Keratinocyte (primary cell): ENCODE data around the gene OR8B4. TPM values are rescaled to one million over a fixed set of nuclear protein-coding genes. Genes with fewer than 3 reads are reported as not detected.
"Not testable (repeated sequence)": the region's sequence is repeated elsewhere in the genome, so short reads cannot be mapped to it uniquely, and the experiment has no call there.

Experiments used
- DNase-seq: peaks from one replicate; pipeline ENCODE4 v3.0.0-alpha.2; 2011; ENCODE audit warnings: low read depth, missing footprints, low spot score
- FAIRE-seq: peaks from 2 replicates; lab custom pipeline; 2011; peaks lifted over from hg19 to GRCh38; lab: Jason Lieb, UNC
- H2AFZ ChIP-seq: 2 replicates; pipeline ENCODE4 v1.6.0; 2012; ENCODE audit warnings: low read length, control low read depth, inconsistent platforms; ENCODE audit not compliant: control insufficient read depth
- H3K27ac ChIP-seq: 2 replicates; pipeline ENCODE4 v1.5.1; 2011; ENCODE audit warnings: low read length; ENCODE audit not compliant: control insufficient read depth, insufficient read depth
- H3K27me3 ChIP-seq: 3 replicates; pipeline ENCODE4 v1.6.0; 2011; ENCODE audit warnings: low read length; ENCODE audit not compliant: control insufficient read depth, insufficient read depth; ENCODE audit errors: extremely low read depth
- H3K36me3 ChIP-seq, 2 experiments: 2 replicates in 1 of 2; 3 replicates in 1 of 2; pipeline ENCODE4 v1.5.1; 2011; ENCODE audit warnings: low read length in 2 of 2, mild to moderate bottlenecking in 1 of 2; ENCODE audit not compliant: control insufficient read depth in 2 of 2, insufficient read depth in 2 of 2; ENCODE audit errors: extremely low read depth in 1 of 2
- H3K4me1 ChIP-seq: 3 replicates; pipeline ENCODE4 v1.5.1; 2011; ENCODE audit warnings: low read length; ENCODE audit not compliant: control insufficient read depth, insufficient read depth; ENCODE audit errors: extremely low read depth
- H3K4me2 ChIP-seq: 3 replicates; pipeline ENCODE4 v1.6.0; 2011; ENCODE audit warnings: low read depth, low read length; ENCODE audit not compliant: control insufficient read depth, insufficient read depth; ENCODE audit errors: extremely low read depth
- H3K4me3 ChIP-seq, 3 experiments: fragments of 200-600 bp in 1 of 3; sonication (generic) in 1 of 3; 2 replicates in 2 of 3; 3 replicates in 1 of 3; pipeline ENCODE4 v1.5.1; 2011 to 2016; ENCODE audit warnings: low read length in 3 of 3, mild to moderate bottlenecking in 3 of 3, control low read depth in 2 of 3, inconsistent platforms in 1 of 3, low read depth in 1 of 3, mixed read lengths in 1 of 3, mixed run types in 1 of 3, moderate library complexity in 1 of 3; ENCODE audit not compliant: control insufficient read depth in 2 of 3, insufficient read depth in 2 of 3; ENCODE audit errors: extremely low read depth in 1 of 3
- H3K79me2 ChIP-seq: 2 replicates; pipeline ENCODE4 v1.6.0; 2012; ENCODE audit warnings: low read length; ENCODE audit not compliant: control insufficient read depth, insufficient read depth
- H3K9ac ChIP-seq: 3 replicates; pipeline ENCODE4 v1.6.0; 2011; ENCODE audit warnings: low read length; ENCODE audit not compliant: control insufficient read depth, insufficient read depth; ENCODE audit errors: extremely low read depth
- H3K9me1 ChIP-seq: 3 replicates; pipeline ENCODE4 v1.6.0; 2011; ENCODE audit warnings: low read length; ENCODE audit not compliant: control insufficient read depth, insufficient read depth; ENCODE audit errors: extremely low read depth
- H3K9me3 ChIP-seq: 2 replicates; pipeline ENCODE4 v1.5.1; 2012; ENCODE audit warnings: low read depth, low read length; ENCODE audit not compliant: control insufficient read depth
- H4K20me1 ChIP-seq: 3 replicates; pipeline ENCODE4 v1.6.0; 2011; ENCODE audit warnings: low read length; ENCODE audit not compliant: control insufficient read depth, insufficient read depth; ENCODE audit errors: extremely low read depth
- EZH2 ChIP-seq: IDR thresholded peaks from one replicate; pipeline ENCODE4 v1.6.1; 2012; ENCODE audit warnings: inconsistent platforms, mild to moderate bottlenecking, low read length, moderate library complexity
- dilution Hi-C: fragments of 300-500 bp; cut with MboI; formaldehyde crosslinking; loops from one replicate; pipeline ENCODE4 v1.7.0; 2020; ENCODE audit warnings: low sequenced_read_pairs; ENCODE audit not compliant: extremely low pct_ligation_motif_present
- polyA plus RNA-seq, 5 experiments: library from polyadenylated mRNA; depleted of rRNA in 3 of 5; stranded (reverse) in 3 of 5; stranded (forward) in 1 of 5; unstranded in 1 of 5; fragments of >200 nt; gene quantifications; 1 replicate in 1 of 5; 2 replicates in 3 of 5; 3 replicates in 1 of 5; pipeline versions ENCODE4 v1.2.1 to v1.2.3, GENCODE V29; 2011 to 2012; ENCODE audit warnings: missing spikeins in 2 of 5, low read depth in 1 of 5, low replicate concordance in 1 of 5
- TF ChIP-seq, protein P1 (sequence below), 3 experiments: IDR thresholded peaks in 1 of 3; conservative IDR thresholded peaks in 1 of 3; optimal IDR thresholded peaks in 1 of 3; 2 replicates in 2 of 3; 3 replicates in 1 of 3; pipeline versions ENCODE3 to v1.5.1; 2011; ENCODE audit warnings: low read length in 3 of 3, mild to moderate bottlenecking in 3 of 3, moderate library complexity in 2 of 3, control low read depth in 1 of 3, inconsistent platforms in 1 of 3; ENCODE audit not compliant: insufficient read depth in 2 of 3; ENCODE audit errors: extremely low read depth in 1 of 3

Gene OR8B4
- polyA plus RNA-seq, 1 donor (not counting 4 experiments of a cell fraction or from before 2014, with no cell fraction given): not detected

GRCh38 chr11:124409906-124410305 lies 14.8 kb downstream of the OR8B4 start:
- Histone ChIP-seq H3K27me3 (no peaks in the 10 kb centered on the region), H3K4me2 (no peak overlapping the region), H3K4me3 (no peak overlapping the region), H3K9me1 (no peaks in the 10 kb centered on the region), H3K9me3 (no peaks in the 10 kb centered on the region), H2AFZ (no peak overlapping the region), H4K20me1 (no peaks in the 10 kb centered on the region), H3K36me3 (no peaks in the 10 kb centered on the region), H3K9ac (no peak overlapping the region), H3K4me1 (no peaks in the 10 kb centered on the region), H3K27ac (no peak overlapping the region), H3K79me2 (no peaks in the 10 kb centered on the region)
- FAIRE-seq: no peak
- DNase-seq: no peak
- dilution Hi-C loops: no loop called here
- no peak for TF ChIP-seq EZH2
- TF ChIP-seq, protein P1, sequence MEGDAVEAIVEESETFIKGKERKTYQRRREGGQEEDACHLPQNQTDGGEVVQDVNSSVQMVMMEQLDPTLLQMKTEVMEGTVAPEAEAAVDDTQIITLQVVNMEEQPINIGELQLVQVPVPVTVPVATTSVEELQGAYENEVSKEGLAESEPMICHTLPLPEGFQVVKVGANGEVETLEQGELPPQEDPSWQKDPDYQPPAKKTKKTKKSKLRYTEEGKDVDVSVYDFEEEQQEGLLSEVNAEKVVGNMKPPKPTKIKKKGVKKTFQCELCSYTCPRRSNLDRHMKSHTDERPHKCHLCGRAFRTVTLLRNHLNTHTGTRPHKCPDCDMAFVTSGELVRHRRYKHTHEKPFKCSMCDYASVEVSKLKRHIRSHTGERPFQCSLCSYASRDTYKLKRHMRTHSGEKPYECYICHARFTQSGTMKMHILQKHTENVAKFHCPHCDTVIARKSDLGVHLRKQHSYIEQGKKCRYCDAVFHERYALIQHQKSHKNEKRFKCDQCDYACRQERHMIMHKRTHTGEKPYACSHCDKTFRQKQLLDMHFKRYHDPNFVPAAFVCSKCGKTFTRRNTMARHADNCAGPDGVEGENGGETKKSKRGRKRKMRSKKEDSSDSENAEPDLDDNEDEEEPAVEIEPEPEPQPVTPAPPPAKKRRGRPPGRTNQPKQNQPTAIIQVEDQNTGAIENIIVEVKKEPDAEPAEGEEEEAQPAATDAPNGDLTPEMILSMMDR (optimal IDR thresholded peaks at IDR 0.05 in 1 of 3, IDR thresholded peaks at IDR 0.05 in 1 of 3, conservative IDR thresholded peaks at IDR 0.05 in 1 of 3; ENCODE audit: extremely low read depth in 1 of 3, insufficient read depth in 2 of 3, low read length in 3 of 3): no peak

- DNase-seq: no peak
- Histone ChIP-seq H2AFZ (no peak overlapping the region), H3K9me1 (no peaks in the 10 kb centered on the region), H3K4me3 (no peak overlapping the region), H3K27ac (no peak overlapping the region), H3K79me2 (no peaks in the 10 kb centered on the region), H3K36me3 (no peaks in the 10 kb centered on the region), H3K4me1 (no peaks in the 10 kb centered on the region), H4K20me1 (no peaks in the 10 kb centered on the region), H3K9me3 (no peaks in the 10 kb centered on the region), H3K4me2 (no peak overlapping the region), H3K9ac (no peak overlapping the region), H3K27me3 (no peaks in the 10 kb centered on the region)
- dilution Hi-C loops: no loop called here
- no peak for FAIRE-seq
- TF ChIP-seq, protein P1 (optimal IDR thresholded peaks at IDR 0.05 in 1 of 3, IDR thresholded peaks at IDR 0.05 in 1 of 3, conservative IDR thresholded peaks at IDR 0.05 in 1 of 3; ENCODE audit: extremely low read depth in 1 of 3, insufficient read depth in 2 of 3, low read length in 3 of 3): no peak
Observed at GRCh38 chr11:124405581-124405980, 19.1 kb downstream of the OR8B4 start.

- not testable (repeated sequence) for FAIRE-seq, H3K79me2 ChIP-seq
Observed at GRCh38 chr11:124403186-124403585, 21.5 kb downstream of the OR8B4 start.

More at GRCh38 chr11:124403186-124403585, 21.5 kb downstream of the OR8B4 start:
- H3K4me1 ChIP-seq, H3K9me3 ChIP-seq, H3K4me2 ChIP-seq, H3K9me1 ChIP-seq, dilution Hi-C loops, H3K36me3 ChIP-seq, H3K27me3 ChIP-seq, H4K20me1 ChIP-seq, DNase-seq, H3K27ac ChIP-seq, H3K9ac ChIP-seq, H3K4me3 ChIP-seq, H2AFZ ChIP-seq: not testable (repeated sequence)
